NCI-H82 treated with DMSO at 0.1 percent for 48 hours (cell line): ENCODE measurements around the gene KPNA6.
"Not testable (repeated sequence)": the region's sequence is repeated elsewhere in the genome, so short reads cannot be mapped to it uniquely, and the experiment has no call there.

Experiments used
- DNase-seq: peaks from one replicate; lab custom pipeline; 2025; ENCODE audit not compliant: unreplicated experiment; lab: John Stamatoyannopoulos, UW

KPNA6 gene

GRCh38 chr1:32138965-32139364 is 31.1 kb downstream of the KPNA6 start:
- DNase-seq: no peak

GRCh38 chr1:32142446-32143301 is 34.8 kb downstream of the KPNA6 start:
- no peak for DNase-seq

- DNase-seq: not testable (repeated sequence)
These were observed 35.4 kb downstream of the KPNA6 start for GRCh38 chr1:32143302-32143695.

DNA sequence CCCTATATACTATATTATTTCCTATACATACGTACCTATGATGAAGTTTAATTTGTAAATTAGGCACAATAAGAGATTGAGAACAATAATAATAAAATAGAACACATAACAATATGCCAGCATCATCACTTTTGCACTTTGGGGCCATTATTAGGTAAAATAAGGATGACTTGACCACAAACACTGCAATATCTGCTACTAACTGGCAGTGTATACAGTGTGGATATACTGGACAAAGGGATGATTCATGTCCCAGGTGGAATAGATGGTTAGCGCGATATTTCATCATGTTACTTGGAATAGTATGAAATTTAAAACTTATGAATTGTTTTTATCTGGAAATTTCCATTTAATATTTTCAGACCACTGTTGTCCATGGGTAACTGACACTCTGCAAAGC is 36.2 kb downstream of the KPNA6 start:
- DNase-seq: no peak

- not testable (repeated sequence) for DNase-seq
These were observed 39.9 kb downstream of the KPNA6 start for GRCh38 chr1:32147799-32148198.

DNA sequence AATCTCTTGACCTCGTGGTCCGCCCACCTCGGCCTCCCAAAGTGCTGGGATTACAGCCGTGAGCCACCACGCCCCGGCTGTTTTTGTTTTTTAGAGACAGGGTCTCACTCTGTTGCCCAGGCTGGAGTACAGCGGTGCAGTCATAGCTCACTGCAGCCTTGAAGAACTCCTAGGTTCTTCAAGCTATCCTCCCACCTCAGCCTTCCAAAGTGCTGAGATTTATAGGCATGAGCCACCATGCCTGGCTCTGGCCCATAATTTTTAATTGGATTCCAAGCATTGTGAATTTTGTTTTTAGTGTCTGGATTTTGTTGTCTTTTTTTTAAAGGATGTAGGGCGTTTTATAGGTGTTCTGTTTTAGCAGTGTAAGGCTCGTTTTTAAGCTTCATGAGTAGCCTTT is 43.0 kb downstream of the KPNA6 start:
- no peak for DNase-seq

DNA sequence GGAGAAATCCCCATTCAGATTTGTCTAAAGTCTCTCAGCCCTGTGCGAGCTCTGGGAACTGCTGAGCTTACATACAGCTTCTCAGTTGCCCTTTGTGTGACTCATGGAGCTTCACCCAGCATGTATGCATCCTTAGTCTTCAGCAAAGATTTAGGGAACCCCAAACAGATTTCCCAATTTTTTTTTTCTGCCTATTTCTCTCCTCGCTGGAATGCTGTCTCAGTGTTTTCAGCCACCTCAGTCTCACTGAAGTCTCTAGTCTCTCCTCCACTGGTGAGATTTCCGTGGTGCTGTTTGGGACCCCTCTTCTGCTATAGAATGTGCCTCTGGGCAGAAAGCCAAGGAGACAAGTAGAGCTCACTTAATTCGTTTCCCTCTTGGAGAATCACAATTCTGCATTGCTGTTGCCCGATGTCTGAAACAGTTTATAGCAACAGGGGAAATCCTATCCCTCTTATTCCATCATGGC is 43.5 kb downstream of the KPNA6 start:
- DNase-seq: peak; percentile 66

GRCh38 chr1:32159189-32159588 is 51.3 kb downstream of the KPNA6 start:
- no peak for DNase-seq

DNA sequence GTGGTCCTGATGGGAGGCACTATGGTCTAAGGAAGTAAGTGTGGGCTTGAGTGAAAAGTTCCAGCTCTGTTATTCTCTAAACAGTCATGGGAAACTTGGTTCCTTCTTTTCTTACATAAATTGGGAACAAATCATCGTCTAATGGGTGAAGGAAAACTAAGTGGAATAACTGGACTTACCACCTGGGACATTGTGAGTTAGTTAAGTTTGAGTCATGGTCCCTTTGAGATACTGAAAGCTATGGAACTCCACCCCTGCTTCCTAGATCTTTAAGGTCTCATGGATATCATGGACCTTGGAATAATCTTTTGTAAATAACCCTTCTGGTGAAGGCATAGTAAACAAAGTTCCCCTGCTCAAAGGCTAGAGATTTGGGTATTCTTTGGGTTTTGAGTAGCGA is 55.5 kb downstream of the KPNA6 start:
- DNase-seq: no peak

DNA sequence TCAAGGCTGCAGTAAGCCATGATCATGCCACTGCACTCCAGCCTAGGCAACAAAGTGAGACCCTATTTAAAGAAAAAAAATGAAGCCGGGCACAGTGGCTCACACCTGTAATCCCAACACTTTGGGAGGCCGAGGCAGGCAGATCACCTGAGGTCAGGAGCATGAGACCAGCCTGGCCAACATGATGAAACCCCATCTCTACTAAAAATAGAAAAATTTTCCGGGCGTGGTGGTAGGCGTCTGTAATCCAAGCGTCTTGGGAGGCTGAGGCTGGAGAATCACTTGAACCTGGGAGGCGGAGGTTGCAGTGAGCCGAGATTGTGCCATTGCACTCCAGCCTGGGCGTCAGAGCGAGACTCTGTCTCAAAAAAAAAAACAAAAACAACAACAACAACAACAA is 57.8 kb downstream of the KPNA6 start:
- not testable (repeated sequence) for DNase-seq

DNA sequence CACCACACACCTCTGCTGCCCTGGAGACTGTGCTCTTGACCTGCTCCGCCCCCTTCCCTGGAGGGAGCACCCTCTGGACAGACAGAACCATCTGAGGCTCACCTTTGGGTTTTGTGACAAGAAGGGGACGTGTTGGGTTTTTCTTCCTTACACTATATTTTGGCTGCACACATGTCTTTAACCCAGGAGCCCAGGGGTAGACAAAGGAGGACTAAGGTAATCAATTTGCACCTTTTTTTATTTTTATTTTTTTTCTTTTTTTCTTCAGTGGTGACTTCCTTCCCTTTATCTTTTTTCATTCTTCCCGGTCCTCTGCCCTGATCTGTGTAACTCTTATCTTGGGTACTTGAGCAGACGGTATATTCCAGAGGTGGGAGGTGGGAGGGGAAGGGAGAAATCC is 63.1 kb downstream of the KPNA6 start:
- no peak for DNase-seq

DNA sequence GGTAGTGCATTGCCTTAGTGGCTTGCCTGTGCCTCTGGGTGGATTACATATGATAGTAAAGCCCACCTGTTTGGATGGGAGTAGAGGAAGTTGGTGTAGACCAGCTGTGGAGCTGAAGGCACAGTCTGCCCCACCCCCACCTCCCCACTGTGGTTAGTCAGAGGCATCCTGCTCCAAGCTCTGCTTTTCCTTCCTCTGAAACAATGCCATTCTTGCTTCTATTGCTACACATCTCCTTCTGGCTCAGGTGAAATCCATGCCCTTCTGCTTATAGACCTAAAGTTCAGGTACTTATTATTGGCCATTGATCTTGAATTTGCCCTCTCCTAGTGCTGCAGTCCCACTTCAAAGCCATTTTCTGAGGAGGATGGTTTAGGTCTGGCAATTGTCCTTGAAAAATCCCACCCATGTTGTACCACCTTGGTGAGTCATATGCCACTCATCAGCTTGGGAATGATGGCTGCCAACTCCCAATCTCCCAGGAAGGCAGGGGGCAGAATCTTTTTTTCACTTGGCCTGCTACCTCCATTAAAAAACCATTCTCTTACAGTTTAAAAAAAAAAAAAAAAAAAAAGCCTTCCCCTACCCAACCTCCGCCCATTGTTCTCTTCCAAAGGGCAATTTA is 64.9 kb downstream of the KPNA6 start:
- no peak for DNase-seq

DNA sequence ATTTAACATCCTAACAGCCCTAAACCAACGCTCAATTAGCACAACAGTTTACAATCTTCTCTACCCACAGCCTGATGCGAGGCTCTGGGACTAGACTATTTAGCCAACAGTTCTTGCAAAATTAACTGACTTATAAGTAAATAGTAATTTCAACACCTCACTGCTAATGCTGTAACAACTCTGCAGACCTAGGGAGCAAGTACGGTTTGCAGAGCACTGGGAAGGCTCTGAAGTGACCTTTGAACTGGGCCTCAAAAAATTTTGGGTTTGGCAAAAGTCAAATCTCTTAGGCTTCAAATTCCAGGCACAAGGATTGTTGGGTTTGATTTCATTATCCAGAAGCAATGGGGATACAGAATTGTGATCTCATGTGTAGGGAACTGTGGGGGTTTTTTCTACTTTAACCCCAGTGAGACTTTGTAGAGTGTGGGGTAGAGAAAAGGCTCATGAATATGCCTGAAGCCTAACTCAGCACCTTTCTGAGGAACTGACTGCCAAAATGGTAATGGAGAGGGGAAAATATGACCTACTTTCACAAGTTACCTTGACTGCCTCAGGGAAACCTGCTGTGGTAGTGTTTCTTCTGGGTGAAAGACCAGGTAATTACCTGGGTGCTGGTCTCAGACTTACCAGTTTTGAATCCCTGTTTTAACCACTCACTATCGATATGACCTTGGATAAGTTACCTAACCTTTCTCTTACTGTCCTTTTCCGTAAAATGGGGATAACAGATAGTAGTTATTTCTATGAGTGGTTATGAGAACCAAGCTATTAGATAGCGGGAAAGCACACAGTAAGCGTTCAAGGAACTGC is 70.7 kb downstream of the KPNA6 start:
- no peak for DNase-seq

- DNase-seq: no peak
These were observed 71.3 kb downstream of the KPNA6 start for GRCh38 chr1:32179193-32179442.

- DNase-seq: peak; percentile 78
These were observed 71.8 kb downstream of the KPNA6 start, which contains the start of gene TXLNA for GRCh38 chr1:32179443-32180185. Gene TXLNA, plus strand, starts transcription at chr1:32179675. Its CDS starts 671 bp downstream, at chr1:32180346.

DNA sequence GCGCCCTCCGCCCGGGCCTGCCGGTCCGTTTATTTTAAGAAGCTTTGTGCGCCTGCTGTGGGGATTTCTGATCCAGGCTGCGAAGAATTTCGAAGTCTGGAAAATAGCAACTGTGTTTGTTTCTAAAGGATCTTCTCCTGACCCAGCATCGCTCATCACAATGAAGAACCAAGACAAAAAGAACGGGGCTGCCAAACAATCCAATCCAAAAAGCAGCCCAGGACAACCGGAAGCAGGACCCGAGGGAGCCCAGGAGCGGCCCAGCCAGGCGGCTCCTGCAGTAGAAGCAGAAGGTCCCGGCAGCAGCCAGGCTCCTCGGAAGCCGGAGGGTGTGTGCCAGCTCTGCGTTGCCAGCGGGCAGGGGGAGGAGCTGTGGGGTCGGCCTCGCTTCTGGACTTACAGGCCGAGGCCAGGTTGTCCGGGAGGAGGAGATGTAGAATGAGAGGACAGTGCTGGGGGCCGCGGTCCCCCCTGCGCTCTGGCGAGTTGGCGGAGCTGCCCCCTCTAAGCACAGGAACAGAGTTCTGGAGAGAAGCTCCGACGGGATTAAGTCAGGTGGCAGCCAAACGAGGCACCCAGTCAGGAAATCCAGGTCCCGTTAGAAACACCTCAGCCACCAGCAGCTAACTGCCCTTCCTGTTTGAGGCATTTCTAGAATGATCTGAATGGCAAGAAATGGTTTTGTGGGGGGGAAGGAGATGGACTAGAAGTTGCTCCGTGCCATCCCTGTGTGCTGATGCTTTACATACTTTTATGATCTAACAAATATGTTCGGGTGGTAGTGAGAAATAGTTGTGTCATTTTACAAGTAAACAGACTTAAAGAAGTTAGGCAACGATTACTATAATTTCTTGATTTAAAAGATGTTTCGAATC is 72.6 kb downstream of the KPNA6 start:
- no peak for DNase-seq

GRCh38 chr1:32181065-32181464 is 73.2 kb downstream of the KPNA6 start:
- DNase-seq: no peak

DNA sequence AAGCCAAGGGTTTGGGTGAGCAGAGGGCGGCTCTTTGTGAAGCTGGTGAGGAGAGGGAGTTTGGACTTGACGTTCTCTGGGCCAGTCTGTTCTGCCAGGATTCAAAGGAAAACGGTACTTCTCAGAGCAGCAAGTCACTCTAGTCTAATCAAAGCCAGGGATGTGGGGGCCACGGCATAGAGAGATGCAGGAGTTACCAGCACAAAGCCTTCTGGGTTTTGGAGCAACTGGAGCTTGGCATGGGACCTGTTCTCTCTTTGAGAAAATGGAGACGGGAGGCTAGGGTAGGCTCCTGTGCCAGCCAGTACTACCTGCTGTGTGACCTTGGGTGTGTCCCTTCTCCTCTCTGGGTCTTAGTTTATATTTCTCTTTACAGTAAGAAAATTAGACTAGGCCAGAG is 73.7 kb downstream of the KPNA6 start:
- DNase-seq: no peak

DNA sequence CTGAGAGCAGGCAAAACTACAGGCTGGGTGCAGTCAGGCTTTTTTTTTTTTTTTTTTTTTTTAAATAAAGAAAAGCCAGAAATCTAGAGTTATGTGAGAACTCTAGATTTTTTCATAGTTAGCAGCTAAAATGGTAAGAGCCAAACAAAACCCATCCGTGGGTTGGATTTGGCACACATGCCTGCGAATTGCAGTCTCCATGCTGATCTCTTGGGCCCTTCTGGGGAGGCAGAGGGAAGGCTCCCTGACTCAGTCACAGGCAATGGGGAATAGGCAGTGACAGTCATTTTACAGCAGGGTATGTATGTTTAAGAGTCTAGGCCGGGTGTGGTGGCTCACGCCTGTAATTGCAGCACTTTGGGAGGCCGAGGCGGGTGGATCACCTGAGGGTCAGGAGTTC is 74.2 kb downstream of the KPNA6 start:
- DNase-seq: no peak

DNA sequence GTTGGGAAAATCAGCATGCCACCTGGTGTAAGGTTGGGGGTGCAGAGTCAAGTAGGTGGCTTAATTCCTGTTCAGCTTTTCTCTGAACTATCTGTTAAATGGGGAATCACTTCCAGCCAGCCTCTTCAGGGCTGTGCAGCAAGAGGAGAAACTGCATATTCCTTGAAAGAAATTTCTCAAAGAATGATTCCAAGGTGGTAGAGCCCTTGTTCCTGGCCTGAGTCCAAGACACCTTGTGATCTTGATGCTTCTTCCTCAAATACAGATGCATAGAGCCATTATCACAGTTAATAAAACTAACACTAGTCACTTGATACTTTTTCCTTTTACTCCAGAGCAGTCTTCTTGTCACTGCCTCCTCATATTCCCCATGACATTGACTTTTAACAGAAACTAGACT is 76.8 kb downstream of the KPNA6 start:
- no peak for DNase-seq
